Stimulated activated naive CD4-positive, alpha-beta T cell (primary cell): ENCODE measurements around the gene CMKLR1.

ENCODE experiments used
- DNase-seq, 6 experiments: peaks; one replicate each; lab custom pipeline; 2025; lab: John Stamatoyannopoulos, UW

Gene CMKLR1

DNA sequence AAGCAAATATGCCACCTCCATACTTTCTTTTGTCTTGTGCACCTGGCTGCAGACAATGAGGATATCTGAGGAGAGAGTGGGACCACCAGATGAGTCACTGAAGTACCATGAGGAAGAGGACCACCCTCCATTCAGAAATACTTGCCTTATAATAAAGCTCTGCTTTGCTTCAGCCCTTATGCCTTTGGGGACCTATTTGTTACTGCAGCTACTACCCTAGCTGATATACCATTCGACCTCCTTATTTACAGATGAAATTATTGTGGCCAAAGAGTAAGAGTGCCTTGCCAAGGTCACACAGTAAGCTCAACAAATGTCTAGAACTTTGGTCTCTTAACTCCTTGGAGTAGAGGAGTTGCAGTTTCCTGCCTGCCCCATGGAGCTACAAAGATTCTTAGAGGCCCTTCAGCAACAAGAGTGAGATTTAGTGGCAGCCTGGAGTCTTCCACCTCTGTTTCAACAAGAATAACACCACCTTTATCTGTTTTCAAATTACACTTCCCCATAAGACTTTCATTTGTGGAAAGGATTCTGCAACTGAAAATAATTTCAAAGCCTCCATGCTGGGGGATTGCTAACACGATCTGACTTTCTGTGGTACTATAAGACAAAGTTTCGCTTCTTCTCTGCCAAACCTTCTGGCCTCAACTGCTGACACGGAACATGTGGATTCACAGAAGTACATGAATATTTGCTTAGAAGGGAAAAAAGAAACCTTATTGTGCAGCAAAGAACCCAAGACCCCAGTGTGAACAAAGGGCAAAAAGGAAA is 3.6 kb downstream of the CMKLR1 start:
- no peak for DNase-seq

DNA sequence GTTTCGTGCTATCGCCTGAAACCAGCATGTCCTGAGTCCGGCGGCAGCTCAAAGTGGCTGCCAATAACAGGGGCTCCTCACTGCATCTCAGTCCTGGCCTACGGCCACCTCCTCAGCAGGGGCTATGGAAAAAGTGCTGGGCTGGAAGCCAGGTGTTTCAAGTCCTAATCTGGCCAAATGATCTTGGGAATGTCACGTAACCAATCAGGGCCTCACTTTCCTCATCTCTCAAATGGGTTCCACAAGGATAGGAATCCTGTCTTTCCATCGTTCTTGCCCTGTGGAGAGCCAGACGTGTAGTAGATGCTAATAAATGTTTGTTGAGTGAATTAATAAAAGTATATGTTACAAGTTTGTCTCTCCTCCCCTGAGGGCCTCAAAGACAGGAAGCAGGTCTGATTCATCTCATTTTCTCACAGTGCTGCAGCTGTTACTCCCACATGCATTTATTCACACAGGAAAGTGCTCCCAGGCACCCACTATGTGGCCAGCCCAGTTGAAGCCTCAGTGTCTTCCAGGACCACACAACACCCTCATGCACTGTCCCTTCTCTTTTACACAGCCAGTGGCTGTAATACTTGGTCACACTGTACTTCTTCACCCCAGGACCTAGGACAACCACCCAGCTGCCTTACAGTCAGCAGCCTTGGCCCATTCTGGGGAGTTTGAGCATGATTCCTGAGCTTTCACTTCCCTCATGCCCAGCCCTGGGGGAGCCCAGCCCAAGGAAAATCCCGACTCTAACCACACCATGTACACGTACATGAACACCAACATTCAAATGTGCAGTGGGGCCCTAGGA is 5.0 kb downstream of the CMKLR1 start:
- DNase-seq, result no peak

DNA sequence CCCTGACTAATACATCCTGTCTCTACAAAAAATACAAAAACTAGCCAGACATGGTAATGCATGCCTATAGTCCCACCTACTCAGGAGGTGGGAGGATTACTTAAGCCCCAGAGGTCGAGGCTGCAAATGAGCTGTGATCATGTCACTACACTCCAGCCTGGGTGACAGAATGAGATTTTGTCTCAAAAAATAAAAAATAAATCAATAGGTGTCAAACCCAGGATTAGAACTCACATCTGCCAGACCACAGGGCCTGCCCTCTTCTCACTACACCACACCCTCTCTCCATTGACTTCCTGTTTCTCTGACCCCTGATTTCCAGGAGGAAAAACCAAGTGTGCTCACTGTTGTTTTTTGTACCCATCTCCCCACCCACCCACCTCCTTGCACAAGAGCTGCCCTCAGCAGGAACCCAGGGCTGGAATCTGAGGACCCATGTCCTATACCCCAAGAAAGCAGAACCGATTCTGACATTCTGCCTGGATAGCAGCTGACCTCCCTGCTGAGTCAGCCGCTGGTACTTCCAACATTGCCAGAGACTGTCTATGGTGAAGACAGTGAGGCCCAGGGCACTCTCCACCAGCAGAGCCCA is 6.2 kb downstream of the CMKLR1 start:
- no peak for DNase-seq

DNA sequence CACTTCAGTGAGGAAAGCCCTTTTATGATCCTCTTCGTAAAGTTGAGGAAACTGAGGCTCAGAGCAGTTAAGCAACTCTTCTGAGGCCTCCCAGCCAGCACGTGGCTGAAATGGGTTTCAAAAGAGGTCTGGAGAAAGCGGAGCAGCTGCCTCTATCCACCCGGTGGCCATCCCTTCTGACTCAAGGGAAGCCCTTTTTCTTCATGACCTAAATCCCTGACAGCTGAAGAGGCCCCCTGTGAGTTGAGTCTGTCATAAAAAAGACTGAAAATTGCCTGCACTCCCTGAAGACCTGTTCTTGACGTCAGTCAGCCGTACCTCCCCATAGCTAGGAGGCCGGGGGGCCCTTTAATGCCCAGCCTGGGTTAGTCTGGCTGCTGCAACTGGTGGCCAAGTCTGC is 10.7 kb downstream of the CMKLR1 start:
- DNase-seq, result no peak

DNA sequence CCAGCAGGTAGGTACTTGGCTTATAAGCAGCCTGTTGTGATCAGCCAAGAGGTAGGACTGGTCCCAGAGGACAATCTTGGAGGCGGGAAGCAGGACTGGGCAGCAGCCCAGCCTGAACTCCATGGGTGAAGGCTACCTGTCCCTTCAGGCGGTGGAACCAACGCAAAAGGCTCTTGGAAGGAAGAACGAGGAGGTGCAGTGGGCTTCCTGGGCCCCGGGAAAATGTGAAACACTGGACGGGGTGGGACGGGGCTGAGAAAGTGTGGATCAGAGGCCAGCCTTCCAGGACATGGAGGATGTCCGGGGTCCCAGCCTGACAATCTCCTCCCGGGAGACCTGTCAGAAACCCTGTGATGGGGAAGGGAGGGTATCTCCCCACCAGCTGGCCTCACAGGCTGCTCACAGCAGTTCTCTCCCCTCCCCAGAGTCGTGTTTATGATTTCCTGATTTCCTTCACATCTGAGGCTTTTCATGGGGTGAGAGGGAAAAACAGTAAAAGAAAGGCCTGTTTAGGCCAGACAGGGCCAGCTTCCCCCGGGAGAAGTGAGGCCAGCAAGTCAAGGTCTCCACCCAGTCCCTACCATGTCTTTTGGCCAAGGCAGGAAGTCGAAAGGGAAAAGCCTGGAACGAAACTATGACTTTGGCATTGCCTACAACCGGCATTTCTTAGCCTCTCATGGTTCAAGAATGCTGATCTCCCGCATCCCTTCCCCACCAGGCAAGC is 11.3 kb downstream of the CMKLR1 start:
- no peak for DNase-seq

DNA sequence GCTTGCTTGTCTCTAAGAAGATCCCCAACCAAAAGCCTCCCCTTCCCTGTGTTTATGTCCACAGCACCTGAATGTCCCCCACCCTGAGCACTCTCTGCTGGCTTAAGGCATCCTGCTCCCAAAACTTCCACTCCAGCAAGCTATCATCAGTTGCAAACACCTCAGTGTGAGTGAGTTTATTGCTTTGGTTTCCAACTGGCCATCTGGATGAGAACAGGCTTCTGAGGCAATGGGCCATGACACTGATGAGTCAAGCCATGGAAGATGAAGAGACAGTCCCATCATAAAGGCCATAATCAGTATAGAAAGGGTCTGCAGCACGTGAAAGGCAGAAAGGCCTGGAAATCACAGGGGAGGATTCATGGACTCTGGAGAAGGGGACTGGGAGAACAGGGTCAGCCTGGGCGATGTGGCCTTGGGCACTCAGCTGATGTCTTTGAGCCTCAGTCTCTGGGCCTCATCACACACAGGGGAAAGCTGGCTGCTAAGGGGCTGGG is 12.8 kb downstream of the CMKLR1 start:
- no peak for DNase-seq

DNA sequence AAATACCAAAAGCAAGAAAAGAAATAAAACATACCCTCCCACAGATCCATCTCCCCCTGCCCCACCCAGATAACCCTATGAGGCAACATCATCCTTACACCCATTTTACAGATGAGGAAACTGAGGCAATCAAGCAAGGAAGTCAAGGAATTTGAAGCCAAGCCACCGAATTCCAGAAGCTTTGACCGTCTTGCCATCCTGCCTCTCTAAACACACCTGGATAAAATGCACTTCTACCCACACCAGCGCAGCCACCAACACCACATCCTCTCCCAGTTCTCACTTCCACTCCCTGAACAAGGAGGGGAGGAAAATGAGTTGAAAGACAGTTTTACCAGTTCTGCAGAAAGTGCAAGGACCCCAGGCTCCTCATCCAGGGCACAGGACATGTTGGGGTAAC is 13.6 kb downstream of the CMKLR1 start:
- DNase-seq, result no peak

DNA sequence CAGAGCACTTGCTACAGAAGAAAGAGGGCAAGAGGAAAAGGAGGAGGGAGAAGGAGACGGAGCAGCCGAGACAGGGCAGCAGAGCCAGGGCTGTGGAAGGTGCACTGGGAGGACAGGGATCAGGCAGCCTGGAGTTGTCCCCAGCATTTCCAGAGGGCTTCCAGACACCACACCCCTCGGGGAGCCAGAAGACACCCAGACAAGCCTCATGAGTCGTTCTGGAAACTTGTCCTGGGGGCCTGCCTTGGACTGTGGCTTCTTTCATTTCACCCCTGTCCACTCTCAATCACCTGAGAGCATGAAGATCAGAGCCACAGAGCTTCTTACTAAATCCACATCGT is 14.1 kb downstream of the CMKLR1 start:
- no peak for DNase-seq

DNA sequence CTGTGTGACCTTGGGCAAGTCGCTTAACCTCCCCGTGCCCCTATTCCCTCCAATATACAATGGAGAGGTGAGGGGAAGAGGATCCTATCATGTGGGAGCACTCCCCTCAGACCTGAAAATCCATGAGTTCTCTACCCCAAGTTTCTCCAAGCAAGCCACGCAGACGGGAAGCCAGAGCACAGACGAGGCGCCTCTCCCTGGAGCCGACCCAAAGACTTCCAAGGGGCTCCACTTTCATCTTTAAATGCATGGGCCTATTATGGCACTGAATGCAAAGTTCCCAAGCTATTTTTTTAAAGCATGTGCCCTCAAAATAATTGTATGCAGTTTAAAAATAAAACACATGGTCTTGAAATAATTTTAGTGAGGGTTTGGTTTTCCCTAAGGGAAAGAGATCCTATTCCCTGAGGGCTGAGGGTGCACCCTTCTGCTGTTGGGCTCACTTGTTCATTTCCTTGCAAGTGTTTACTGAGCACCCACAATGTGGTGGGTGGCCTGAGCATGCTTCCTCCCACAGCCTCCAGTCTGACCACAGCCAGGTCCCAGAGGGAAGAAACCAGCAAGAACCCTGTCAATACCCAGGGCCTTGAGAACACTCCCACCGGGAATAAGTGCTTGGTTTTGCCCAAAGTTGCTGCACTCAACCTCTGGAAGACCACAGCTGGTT is 14.6 kb downstream of the CMKLR1 start:
- no peak for DNase-seq

DNA sequence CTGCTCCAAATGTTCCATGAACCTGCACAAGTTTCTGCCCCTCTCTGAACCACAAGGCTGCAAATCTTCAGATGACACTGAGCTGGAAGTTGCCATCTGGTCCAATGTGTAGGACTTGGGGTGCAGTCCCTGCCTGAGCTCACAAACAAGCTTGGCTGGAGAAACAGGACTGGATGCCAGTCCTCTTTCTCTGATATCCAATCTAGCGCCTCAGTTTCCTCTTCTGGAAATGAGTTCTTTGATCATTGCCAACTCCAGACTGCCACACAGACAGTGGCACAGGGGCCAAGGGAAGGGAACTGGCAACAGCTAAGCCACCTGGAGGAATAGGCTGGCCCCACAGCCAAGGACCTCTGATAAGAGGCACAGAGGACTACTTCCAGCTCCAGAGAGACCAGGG is 15.5 kb downstream of the CMKLR1 start:
- DNase-seq, result no peak

DNA sequence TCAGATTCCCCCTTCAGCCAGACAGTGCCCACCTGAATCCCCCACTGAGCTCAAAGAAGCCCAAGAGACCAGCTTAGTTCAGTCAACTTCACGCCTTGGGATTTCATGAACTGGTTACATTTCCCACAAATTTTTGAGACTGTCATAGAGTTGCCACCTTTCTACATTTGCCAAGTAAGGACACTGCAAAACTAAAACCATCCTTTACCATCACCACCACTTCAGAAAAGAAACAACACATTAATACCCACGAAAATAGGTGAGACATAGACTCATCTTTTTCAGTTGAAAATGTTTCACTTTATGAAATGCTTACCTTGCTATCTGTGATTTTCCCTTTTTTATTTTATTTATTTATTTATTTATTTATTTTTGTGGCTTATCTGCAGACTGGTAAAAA is 16.1 kb downstream of the CMKLR1 start:
- DNase-seq, result no peak

DNA sequence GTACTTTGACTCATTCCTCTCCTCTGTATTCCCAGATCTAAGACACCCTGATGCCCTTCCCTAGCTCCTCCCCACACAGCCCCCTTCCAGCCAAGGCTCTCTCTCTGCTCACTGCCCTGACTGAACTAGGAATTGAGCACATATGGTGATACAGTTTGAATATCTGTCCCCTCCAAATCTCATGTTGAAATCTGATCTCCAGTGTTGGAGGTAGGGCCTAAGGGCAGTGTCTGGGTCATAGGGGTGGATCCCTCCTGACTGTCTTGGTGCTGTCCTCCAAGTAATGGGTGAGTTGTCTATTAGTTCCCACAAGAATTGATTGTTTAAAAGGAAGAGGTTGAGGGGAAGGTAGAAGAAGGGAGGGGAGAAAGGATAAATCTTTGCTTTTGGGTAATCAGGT is 17.4 kb downstream of the CMKLR1 start:
- DNase-seq, result no peak

DNA sequence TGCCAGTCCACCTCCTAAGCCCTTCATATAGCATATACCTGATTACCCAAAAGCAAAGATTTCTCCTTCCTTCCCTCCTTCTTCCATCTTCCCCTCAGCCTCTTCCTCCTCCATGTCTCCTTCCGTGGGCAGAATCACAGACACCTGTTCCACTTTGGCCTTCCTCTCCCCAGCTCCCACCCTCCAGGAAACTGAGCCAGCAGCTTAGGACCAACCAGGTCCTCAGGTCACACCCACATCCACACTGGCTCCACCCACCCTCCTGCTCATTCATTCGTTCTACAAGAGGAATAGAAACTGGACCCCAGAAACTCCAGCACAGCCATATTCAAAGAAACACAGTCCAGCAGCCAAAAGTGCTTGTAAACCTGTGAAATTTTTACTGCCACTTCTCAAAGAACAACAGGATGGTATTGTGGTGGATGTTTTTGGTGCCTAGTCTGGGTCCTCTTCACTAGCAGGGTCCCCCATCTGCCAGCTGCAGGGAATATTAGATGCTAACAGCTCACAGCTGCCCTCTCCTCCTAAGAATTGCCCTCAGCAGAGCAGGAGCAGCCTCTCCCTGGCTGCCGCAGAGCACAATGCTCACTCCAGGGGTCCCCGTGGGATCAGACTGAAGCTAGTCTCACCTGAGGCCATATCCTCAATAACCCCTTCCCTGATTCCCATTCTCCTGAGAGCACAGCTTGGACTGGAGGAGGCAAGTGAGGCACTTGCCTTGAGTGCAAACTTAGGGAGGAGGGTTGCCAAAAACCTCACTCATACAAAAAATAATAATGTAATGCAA is 18.4 kb downstream of the CMKLR1 start:
- no peak for DNase-seq

DNA sequence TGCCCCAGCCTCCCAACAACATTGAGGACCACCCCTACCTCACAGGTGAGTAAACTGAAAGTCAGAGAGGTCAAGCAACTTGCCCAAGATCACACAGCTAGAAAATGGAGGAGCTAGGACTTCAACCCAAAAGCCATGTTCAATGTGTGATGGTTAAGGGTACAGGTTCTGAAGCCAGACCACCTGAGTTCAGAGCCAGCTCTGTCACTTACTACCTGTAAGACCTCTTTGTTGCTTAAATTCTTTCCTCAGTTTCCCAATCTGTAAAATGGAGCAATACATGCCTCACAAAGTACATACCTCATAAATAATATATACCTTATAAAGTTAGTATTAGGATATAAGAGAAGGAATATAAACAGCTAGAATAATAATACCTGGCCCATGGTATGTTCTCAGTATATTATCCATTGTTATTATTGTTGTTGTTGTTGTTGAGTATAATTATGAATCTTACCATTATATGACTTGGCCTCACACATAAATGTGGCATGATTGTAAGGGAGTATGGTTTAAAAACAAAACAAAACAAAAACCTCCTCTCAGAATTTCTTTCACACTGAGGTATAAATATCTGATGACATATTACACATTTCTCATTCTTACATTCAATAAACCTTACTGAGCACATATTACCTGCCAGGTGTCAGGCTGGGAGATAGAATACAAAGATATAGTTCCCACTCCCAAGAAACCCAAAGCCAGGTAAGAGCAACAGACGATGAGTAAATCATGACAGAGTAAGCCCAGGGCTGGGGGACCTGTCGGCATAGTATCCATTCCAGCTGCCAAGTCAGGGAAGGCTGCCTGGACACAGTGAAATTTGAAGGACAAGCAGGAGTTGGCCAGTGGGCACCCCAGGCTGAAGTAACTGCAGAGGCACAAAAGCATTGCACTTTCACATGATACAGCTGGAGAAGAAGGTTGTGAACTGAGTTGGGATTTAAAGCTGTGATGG is 19.6 kb downstream of the CMKLR1 start:
- DNase-seq, result no peak

DNA sequence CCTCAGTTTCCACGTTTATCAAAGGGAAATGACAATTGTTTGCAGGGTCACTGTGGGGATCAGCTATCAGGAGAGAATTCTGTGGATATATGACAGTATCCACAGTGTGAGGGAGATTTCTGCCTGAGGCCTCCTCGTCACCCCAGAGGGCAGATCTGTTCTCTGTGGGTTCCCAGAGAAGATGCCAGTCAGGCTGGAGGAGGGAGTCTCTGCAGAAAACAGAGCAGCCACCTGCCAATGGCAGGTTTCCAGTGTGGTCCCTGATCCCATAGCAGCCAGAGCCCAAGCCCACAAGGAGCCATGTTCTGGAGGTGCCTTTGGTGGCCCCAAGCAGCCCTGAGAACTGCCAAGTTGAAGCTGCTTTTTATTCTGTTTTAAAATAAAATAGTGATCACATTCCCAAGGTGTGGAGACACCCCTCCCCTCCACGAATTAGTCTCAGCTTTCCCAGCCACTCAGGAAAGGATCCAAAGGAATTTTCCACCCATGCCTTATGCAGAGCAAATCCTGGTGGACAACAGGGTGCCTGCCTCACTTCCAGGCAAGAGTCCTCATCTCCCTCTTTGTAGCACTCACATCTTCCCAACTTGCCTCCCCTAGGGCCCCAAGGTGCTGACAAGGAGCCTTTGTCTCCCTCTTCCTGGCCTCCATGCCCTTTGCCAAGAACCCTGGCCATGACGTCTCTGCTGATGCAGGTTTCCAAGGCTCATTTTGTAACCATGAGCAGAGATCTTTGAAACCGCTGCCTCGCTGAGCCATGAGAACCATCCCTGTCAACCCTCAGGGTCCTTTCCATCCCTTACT is 20.4 kb downstream of the CMKLR1 start:
- DNase-seq, result no peak

DNA sequence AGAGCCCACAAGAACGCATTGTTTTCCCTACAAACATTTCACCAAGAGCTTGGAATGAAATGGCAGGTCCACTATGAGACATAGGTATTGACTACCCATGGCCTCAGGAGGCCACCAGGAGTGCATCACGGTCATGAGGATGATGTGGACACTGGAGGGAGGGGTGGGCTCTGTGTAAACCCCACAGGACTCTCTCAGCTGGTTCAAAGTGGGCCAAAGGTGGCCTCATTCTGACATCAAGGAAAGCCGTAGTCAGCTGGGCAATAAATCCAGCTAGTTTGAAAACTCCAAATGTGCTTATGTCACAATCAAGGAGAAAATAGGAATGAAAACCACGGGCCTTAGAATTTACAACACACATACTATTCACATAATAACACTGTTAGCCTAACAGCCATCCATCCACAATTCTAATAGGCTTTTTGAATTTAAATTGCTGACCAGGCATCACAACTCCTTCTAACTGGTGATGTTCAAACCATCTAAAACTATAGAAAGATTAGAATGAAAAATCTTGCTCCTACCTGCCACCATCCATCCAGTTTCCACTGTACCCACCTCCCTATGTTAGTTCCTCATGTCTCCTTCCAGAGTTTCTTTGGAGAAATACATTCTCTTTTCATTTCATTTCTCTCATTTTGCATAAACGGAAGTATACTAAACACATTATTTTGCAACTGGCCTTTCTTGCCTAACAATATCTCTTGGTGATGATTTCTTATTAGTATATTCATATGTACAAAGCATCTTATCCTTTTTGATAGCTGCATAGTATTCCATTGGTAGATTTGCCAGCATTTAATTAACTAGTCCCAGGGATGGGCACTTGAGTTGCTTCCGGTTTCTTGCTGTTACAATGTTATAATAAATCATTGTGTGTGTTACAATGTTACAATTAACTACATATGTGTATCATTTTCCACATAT is 21.5 kb downstream of the CMKLR1 start:
- DNase-seq, result no peak

DNA sequence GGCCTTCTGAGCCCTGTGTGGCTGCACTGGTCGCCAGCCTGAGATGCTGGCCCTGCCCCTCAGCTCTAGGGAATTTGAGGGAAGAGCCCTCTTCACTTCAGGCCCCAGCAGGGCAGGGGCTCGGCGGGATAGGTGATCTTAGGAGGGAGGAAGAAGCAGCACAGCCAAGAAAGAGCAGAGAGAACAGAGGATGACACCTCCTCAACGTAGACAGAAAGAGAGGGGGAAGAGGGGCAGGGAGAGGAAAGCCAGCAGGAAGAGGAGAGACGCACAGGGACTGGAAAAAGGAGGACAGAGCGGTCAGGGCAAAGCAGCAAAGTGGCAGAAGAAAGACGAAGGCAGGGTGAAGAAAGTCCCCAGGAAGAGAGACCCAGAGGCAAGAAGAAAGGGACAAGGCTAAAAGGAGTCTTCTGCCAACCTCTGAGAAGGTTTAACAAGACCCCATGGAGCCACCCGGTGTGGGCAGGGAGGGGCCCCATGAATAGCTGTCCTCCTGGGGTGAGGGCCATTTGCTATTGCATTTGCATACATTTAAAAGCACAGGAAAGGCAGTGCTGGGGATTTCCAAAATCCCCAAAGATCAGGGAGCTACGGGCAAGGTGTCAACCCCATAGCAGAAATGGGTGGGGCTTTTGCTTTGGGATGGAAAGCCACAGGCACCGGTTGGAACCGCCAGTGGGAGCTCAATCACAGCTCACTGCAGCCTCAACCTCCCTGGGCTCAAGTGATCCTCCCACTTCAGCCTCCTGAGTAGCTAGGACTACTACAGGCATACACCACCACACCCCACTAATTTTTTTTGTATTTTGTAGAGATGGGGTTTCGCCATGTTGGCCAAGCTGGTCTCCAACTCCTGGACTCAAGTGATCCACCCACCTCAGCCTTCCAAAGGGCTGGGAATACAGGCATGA is 22.7 kb downstream of the CMKLR1 start:
- DNase-seq, result no peak
